Neural cell (in vitro differentiated cells): Measurements from ENCODE around the gene COX6B2. TPM values are rescaled to one million over a fixed set of nuclear protein-coding genes. Genes with fewer than 3 reads are reported as not detected.

Source experiments
- H2AFZ ChIP-seq: fragments of 200-600, 300-800 bp; sonication (generic), shearing (Covaris generic); 2 replicates; pipeline ENCODE4 v1.6.0; 2014; ENCODE audit warnings: low read depth, mild to moderate bottlenecking, antibody characterized with exemption, low read length, moderate library complexity
- H3F3A ChIP-seq: fragments of 200-600 bp; shearing (Covaris generic); 2 replicates; pipeline ENCODE4 v1.6.1; 2016; ENCODE audit warnings: mild to moderate bottlenecking, moderate library complexity, mixed read lengths, antibody characterized with exemption, low read length; ENCODE audit not compliant: insufficient read depth, poor library complexity, severe bottlenecking
- H3K27ac ChIP-seq: fragments of 200-600, 300-800 bp; sonication (generic), shearing (Covaris generic); 2 replicates; pipeline ENCODE4 v1.5.1; 2014; ENCODE audit warnings: mild to moderate bottlenecking, low read length, moderate library complexity
- H3K27me3 ChIP-seq: fragments of 300-800, 200-600 bp; sonication (generic), shearing (Covaris generic); 2 replicates; pipeline ENCODE4 v1.6.0; 2014; ENCODE audit warnings: mild to moderate bottlenecking, low read depth, low read length, moderate library complexity; ENCODE audit not compliant: insufficient read depth
- H3K36me3 ChIP-seq: fragments of 300-800, 200-600 bp; sonication (generic), shearing (Covaris generic); 2 replicates; pipeline ENCODE4 v1.5.1; 2014; ENCODE audit warnings: mild to moderate bottlenecking, antibody characterized with exemption, low read length, moderate library complexity; ENCODE audit not compliant: insufficient read depth
- H3K4me2 ChIP-seq: fragments of 300-800, 200-600 bp; sonication (generic), shearing (Covaris generic); 2 replicates; pipeline ENCODE4 v1.6.0; 2014; ENCODE audit warnings: mild to moderate bottlenecking, low read length
- H3K4me3 ChIP-seq: fragments of 300-800, 200-600 bp; sonication (generic), shearing (Covaris generic); 2 replicates; pipeline ENCODE4 v1.5.1; 2014; ENCODE audit warnings: mild to moderate bottlenecking, low read length, moderate library complexity
- H3K79me2 ChIP-seq: fragments of 200-600 bp; shearing (Covaris generic); replicated peaks from 2 replicates; pipeline ENCODE4 v1.6.0; 2014; ENCODE audit warnings: mild to moderate bottlenecking, low read length, moderate library complexity; ENCODE audit not compliant: insufficient read depth
- H3K9ac ChIP-seq: fragments of 300-800, 200-600 bp; sonication (generic), shearing (Covaris generic); 2 replicates; pipeline ENCODE4 v1.6.1; 2016; ENCODE audit warnings: mild to moderate bottlenecking, low read length, mixed read lengths
- H3K9me2 ChIP-seq: fragments of 200-600 bp; shearing (Covaris generic); 2 replicates; pipeline ENCODE4 v1.6.1; 2016; ENCODE audit warnings: mild to moderate bottlenecking, low read length, mixed read lengths; ENCODE audit not compliant: insufficient read depth
- H3K9me3 ChIP-seq: fragments of 200-600, 300-800 bp; sonication (generic), shearing (Covaris generic); 2 replicates; pipeline ENCODE4 v1.6.1; 2016; ENCODE audit warnings: mild to moderate bottlenecking, mixed run types, low read length, moderate library complexity, mixed read lengths
- H4K20me1 ChIP-seq: fragments of 200-600 bp; shearing (Covaris generic); 2 replicates; pipeline ENCODE4 v1.6.1; 2016; ENCODE audit warnings: mild to moderate bottlenecking, mixed run types; ENCODE audit not compliant: insufficient read depth
- CTCF ChIP-seq: fragments of 450-650 bp; IDR thresholded peaks from 2 replicates; pipeline ENCODE4 v1.5.1; 2014; ENCODE audit warnings: antibody characterized with exemption, mild to moderate bottlenecking, moderate library complexity; ENCODE audit not compliant: poor library complexity, severe bottlenecking
- EP300 ChIP-seq: fragments of 450-650 bp; conservative IDR thresholded peaks from 2 replicates; pipeline ENCODE4 v1.6.1; 2014; ENCODE audit warnings: antibody characterized with exemption, mild to moderate bottlenecking, moderate library complexity; ENCODE audit not compliant: poor library complexity, severe bottlenecking
- EZH2 ChIP-seq: fragments of 200-600, 300-800 bp; shearing (Covaris generic), sonication (generic); IDR thresholded peaks from 2 replicates; pipeline ENCODE4 v1.6.1; 2014; ENCODE audit warnings: antibody characterized with exemption, low read length, borderline replicate concordance, mild to moderate bottlenecking; ENCODE audit not compliant: insufficient read depth, poor library complexity, severe bottlenecking
- MXI1 ChIP-seq: fragments of 450-650 bp; conservative IDR thresholded peaks from 2 replicates; pipeline ENCODE4 v1.6.1; 2014; ENCODE audit warnings: antibody characterized with exemption, mild to moderate bottlenecking; ENCODE audit not compliant: poor library complexity, severe bottlenecking
- POLR2AphosphoS5 ChIP-seq: IDR thresholded peaks from 2 replicates; pipeline ENCODE4 v1.6.1; 2012
- RAD21 ChIP-seq: fragments of 450-650 bp; conservative IDR thresholded peaks from 2 replicates; pipeline ENCODE4 v1.6.1; 2014; ENCODE audit warnings: antibody characterized with exemption, mild to moderate bottlenecking, moderate library complexity
- REST ChIP-seq: IDR thresholded peaks from 2 replicates; pipeline ENCODE4 v1.6.1; 2012; ENCODE audit warnings: borderline replicate concordance
- SMC3 ChIP-seq: fragments of 450-650 bp; conservative IDR thresholded peaks from 2 replicates; pipeline ENCODE4 v1.6.1; 2014; ENCODE audit warnings: antibody characterized with exemption, mild to moderate bottlenecking, moderate library complexity; ENCODE audit not compliant: poor library complexity
- TAF1 ChIP-seq: IDR thresholded peaks from 2 replicates; pipeline ENCODE4 v1.6.1; 2012; ENCODE audit warnings: low read depth
- polyA plus RNA-seq: library from polyadenylated mRNA; depleted of rRNA; stranded (reverse); fragments of >200 nt; gene quantifications from 2 replicates; pipeline ENCODE4 v1.2.3, GENCODE V29; 2014

The COX6B2 gene
- polyA plus RNA-seq, 1 donor from 2014 or later, result 0.17 TPM

- H3K9ac ChIP-seq, result no peak overlapping the region
- peaks cover 12% of the 10 kb centered on the region for H3K79me2 ChIP-seq
- H4K20me1 ChIP-seq, result peaks cover 14% of the 10 kb centered on the region
- H3K9me2 ChIP-seq, result no peaks in the 10 kb centered on the region
- H3K9me3 ChIP-seq, result no peaks in the 10 kb centered on the region
- TF ChIP-seq CTCF, result no peak
- no peak for TF ChIP-seq TAF1
- no peak for TF ChIP-seq MXI1
- TF ChIP-seq EZH2, result no peak
- H3K4me3 ChIP-seq, result no peak overlapping the region
- H2AFZ ChIP-seq, result no peak overlapping the region
- no peaks in the 10 kb centered on the region for H3K27me3 ChIP-seq
- no peak overlapping the region for H3K4me2 ChIP-seq
- H3F3A ChIP-seq, result peaks cover 5% of the 10 kb centered on the region
- H3K27ac ChIP-seq, result no peak overlapping the region
- no peaks in the 10 kb centered on the region for H3K36me3 ChIP-seq
Observed at GRCh38 chr19:55391702-55392615, 37.4 kb upstream of the COX6B2 start.

- Histone ChIP-seq H3K9ac (no peak overlapping the region), H3K4me2 (no peak overlapping the region), H3K27ac (no peak overlapping the region), H3K9me3 (no peaks in the 10 kb centered on the region), H2AFZ (no peak overlapping the region), H4K20me1 (peaks cover 21% of the 10 kb centered on the region), H3K4me3 (no peak overlapping the region), H3K9me2 (no peaks in the 10 kb centered on the region), H3K79me2 (peaks cover 19% of the 10 kb centered on the region), H3K27me3 (no peaks in the 10 kb centered on the region), H3F3A (peaks cover 5% of the 10 kb centered on the region), H3K36me3 (no peaks in the 10 kb centered on the region)
- TF ChIP-seq RAD21, result no peak
- no peak for TF ChIP-seq SMC3
- TF ChIP-seq CTCF, result no peak
- no peak for TF ChIP-seq EP300
- no peak for TF ChIP-seq EZH2
- no peak for TF ChIP-seq TAF1
- TF ChIP-seq MXI1, result no peak
- TF ChIP-seq REST, result no peak
- no peak for TF ChIP-seq POLR2AphosphoS5
Observed at GRCh38 chr19:55391191-55391670, 36.7 kb upstream of the COX6B2 start.
